OCI-M1 (cell line): ENCODE data around the gene ANKS3.

Experiments used
- DNase-seq: peaks from one replicate; lab custom pipeline; 2025; lab: John Stamatoyannopoulos, UW

Gene ANKS3

GRCh38 chr16:4734063-4734729, at the start of gene ANKS3, which contains the start of gene DNAAF8:
ANKS3 (minus strand) TSS chr16:4734271; CDS start chr16:4730149, 4,122 bp downstream.
DNAAF8 (plus strand) TSS chr16:4734537; CDS start chr16:4736515, 1,978 bp downstream.
- peak; percentile 95 for DNase-seq

- no peak for DNase-seq
These were observed 49.3 kb upstream of the ANKS3 start for GRCh38 chr16:4783251-4783950.

GRCh38 chr16:4780235-4780634, 46.2 kb upstream of the ANKS3 start:
- DNase-seq: no peak

- DNase-seq: no peak
These were observed 44.0 kb upstream of the ANKS3 start for GRCh38 chr16:4778050-4778392.

- no peak for DNase-seq
These were observed 43.4 kb upstream of the ANKS3 start for GRCh38 chr16:4777339-4778049.

GRCh38 chr16:4776141-4776705, 42.2 kb upstream of the ANKS3 start:
- no peak for DNase-seq

- DNase-seq: no peak
These were observed 40.9 kb upstream of the ANKS3 start for GRCh38 chr16:4775005-4775404.

GRCh38 chr16:4772351-4772750, 38.3 kb upstream of the ANKS3 start:
- DNase-seq: no peak

- no peak for DNase-seq
These were observed 37.6 kb upstream of the ANKS3 start for GRCh38 chr16:4771646-4772045.

- DNase-seq: no peak
These were observed 35.2 kb upstream of the ANKS3 start for GRCh38 chr16:4769306-4769638.

GRCh38 chr16:4768549-4769305, 34.7 kb upstream of the ANKS3 start:
- DNase-seq: peak; percentile 97

GRCh38 chr16:4767872-4768548, 33.9 kb upstream of the ANKS3 start:
- DNase-seq: peak; percentile 76

GRCh38 chr16:4766875-4767628, 33.0 kb upstream of the ANKS3 start, which contains the start of gene ZNF500:
ZNF500 (minus strand) TSS chr16:4767162; CDS start chr16:4765978, 1,184 bp downstream.
- DNase-seq: peak; percentile 98

- no peak for DNase-seq
These were observed 31.7 kb upstream of the ANKS3 start for GRCh38 chr16:4765511-4766474.

- no peak for DNase-seq
These were observed 29.7 kb upstream of the ANKS3 start for GRCh38 chr16:4763791-4764190.

- DNase-seq: no peak
These were observed 28.1 kb upstream of the ANKS3 start for GRCh38 chr16:4762205-4762604.

- DNase-seq: no peak
These were observed 26.3 kb upstream of the ANKS3 start for GRCh38 chr16:4760221-4760910.

- no peak for DNase-seq
These were observed 21.6 kb upstream of the ANKS3 start for GRCh38 chr16:4755687-4756086.

- no peak for DNase-seq
These were observed 20.8 kb upstream of the ANKS3 start for GRCh38 chr16:4754865-4755264.
